CD4-positive, CD25-positive, alpha-beta regulatory T cell (primary cell): ENCODE data around the gene ZNF669. TPM values are rescaled to one million over a fixed set of nuclear protein-coding genes. Genes with fewer than 3 reads are reported as not detected.
"Not testable (repeated sequence)": the region's sequence is repeated elsewhere in the genome, so short reads cannot be mapped to it uniquely, and the experiment has no call there.

Source experiments
- ATAC-seq, 2 donors: fragments of 150-1000 bp; cut with Tn5 transposase; one replicate each; pipeline ENCODE4 v1.10.0; 2021; ENCODE audit warnings: low read depth in 2 of 2, moderate number of reproducible peaks in 2 of 2, moderate library complexity in 1 of 2
- DNase-seq, 3 donors: peaks; one replicate each; pipeline versions ENCODE4 v3.0.0 to v3.0.0-alpha.2; 2012 to 2022; ENCODE audit warnings: mixed read lengths in 1 of 3
- H3K27ac ChIP-seq: one replicate; pipeline ENCODE4 v1.7.0; 2013; ENCODE audit warnings: mild to moderate bottlenecking, low read length; ENCODE audit not compliant: insufficient read depth, poor library complexity, severe bottlenecking
- H3K27me3 ChIP-seq: one replicate; pipeline ENCODE4 v1.7.0; 2013; ENCODE audit warnings: low read length; ENCODE audit not compliant: control insufficient read depth, insufficient read depth
- H3K36me3 ChIP-seq: one replicate; pipeline ENCODE4 v1.7.0; 2013; ENCODE audit warnings: mild to moderate bottlenecking, low read length, moderate library complexity; ENCODE audit not compliant: control insufficient read depth, insufficient read depth
- H3K4me1 ChIP-seq: 2 replicates; pipeline ENCODE4 v1.7.0; 2013; ENCODE audit warnings: mild to moderate bottlenecking, low read length; ENCODE audit not compliant: insufficient read depth, control insufficient read depth, poor library complexity, severe bottlenecking
- H3K4me3 ChIP-seq: one replicate; pipeline ENCODE4 v1.7.0; 2013; ENCODE audit warnings: low read depth, mild to moderate bottlenecking, low read length, moderate library complexity
- H3K9me3 ChIP-seq, 2 experiments: 1 replicate in 1 of 2; 2 replicates in 1 of 2; pipeline ENCODE4 v1.7.0; 2013; ENCODE audit warnings: low read length in 2 of 2, mild to moderate bottlenecking in 1 of 2, moderate library complexity in 1 of 2; ENCODE audit not compliant: control insufficient read depth in 2 of 2
- H3K27ac Mint-ChIP-seq, 3 donors: one replicate each; pipeline ENCODE4 v1.8.0; 2020 to 2022; ENCODE audit warnings: mild to moderate bottlenecking in 3 of 3, mixed read lengths in 3 of 3, moderate library complexity in 2 of 3
- H3K27me3 Mint-ChIP-seq: one replicate; pipeline ENCODE4 v1.8.0; 2022; ENCODE audit warnings: mild to moderate bottlenecking, mixed read lengths
- H3K36me3 Mint-ChIP-seq: one replicate; pipeline ENCODE4 v1.8.0; 2020; ENCODE audit warnings: mixed read lengths
- H3K4me1 Mint-ChIP-seq, 4 donors: one replicate each; pipeline ENCODE4 v1.8.0; 2020 to 2022; ENCODE audit warnings: mixed read lengths in 4 of 4, mild to moderate bottlenecking in 1 of 4
- H3K4me3 Mint-ChIP-seq, 4 donors: one replicate each; pipeline ENCODE4 v1.8.0; 2020 to 2022; ENCODE audit warnings: mild to moderate bottlenecking in 4 of 4, mixed read lengths in 4 of 4, moderate library complexity in 3 of 4
- H3K9me3 Mint-ChIP-seq, 7 donors: one replicate each; pipeline ENCODE4 v1.8.0; 2020 to 2022; ENCODE audit warnings: mixed read lengths in 7 of 7, mild to moderate bottlenecking in 3 of 7, moderate library complexity in 2 of 7
- polyA plus RNA-seq, 4 donors: library from polyadenylated mRNA; unstranded; fragments of 300-500 nt; fragmentation: Illumina TruSeq; gene quantifications; one replicate each; pipeline ENCODE4 v1.2.3, GENCODE V29; 2021
- total RNA-seq: library from RNA; stranded (reverse); gene quantifications from one replicate; pipeline ENCODE4 v1.2.3, GENCODE V29; 2022

The ZNF669 gene
- 15.7 TPM for total RNA-seq
- polyA plus RNA-seq = 10 to 100 TPM; 10.1 to 24.9 (median 14.8) TPM

DNA sequence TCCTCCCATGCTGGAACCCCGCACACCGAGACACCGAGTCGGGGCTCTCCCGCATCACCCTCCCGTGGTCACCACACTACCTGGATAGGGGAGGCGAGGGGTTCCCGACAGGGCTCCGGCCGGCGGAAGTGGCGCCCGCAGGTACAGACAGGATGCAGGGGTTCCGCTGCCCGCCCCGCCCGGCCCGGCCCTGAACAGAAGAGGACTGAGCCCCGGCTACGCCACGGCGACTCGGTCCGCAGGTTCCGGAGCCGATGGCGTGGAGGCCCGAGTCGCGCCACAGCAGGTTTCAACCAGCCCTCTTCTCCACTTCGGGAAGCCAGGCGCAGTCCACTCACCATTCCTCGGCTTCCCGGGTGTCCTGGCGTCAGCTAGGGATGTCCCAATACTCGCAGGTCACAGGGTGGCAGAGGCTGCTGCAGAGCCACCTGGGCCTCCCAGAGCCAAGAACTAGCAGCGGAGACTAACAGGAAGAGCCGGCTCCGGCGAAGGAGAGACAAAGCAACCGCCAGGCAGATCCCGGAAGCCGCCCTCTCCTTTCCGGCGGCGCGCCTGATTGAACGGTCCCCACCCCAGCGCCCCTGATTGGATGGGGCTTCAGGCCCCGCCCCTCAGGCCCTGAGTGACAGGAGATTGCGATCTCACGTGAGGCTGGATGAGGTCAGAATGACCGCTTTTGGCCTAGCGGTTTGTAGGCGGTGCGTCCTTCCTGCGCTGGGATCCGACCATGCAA is at the start of gene ZNF669:
Gene ZNF669, minus strand, starts transcription at position 498 of the 733 bp plus-strand sequence. Its CDS starts 157 bp downstream, at position 341.
- Mint-ChIP-seq H3K4me3 (peak within 1 kb of the TSS; percentile 92 to 98 (median 94)), H3K36me3 (peaks cover 28% of the 10 kb centered on the region), H3K4me1 (peaks cover 4 to 24% (median 9%) of the 10 kb centered on the region in 4 donors), H3K27ac (peak within 1 kb of the TSS; percentile 83 to 86 (median 84)), H3K9me3 (peaks cover 2 to 40% (median 20%) of the 10 kb centered on the region in 7 donors), H3K27me3 (peaks cover 16% of the 10 kb centered on the region)
- H3K9me3 ChIP-seq = peaks cover 31 to 43% of the 10 kb centered on the region in 2 experiments
- ATAC-seq = peak; percentile 99 to 100
- peaks cover 10% of the 10 kb centered on the region for H3K4me1 ChIP-seq
- peak; percentile 81 to 95 (median 87) for DNase-seq
- H3K4me3 ChIP-seq = peak within 1 kb of the TSS; percentile 89
- peak within 1 kb of the TSS; percentile 71 for H3K27ac ChIP-seq
- H3K36me3 ChIP-seq = peaks cover 28% of the 10 kb centered on the region
- H3K27me3 ChIP-seq = peaks cover 5% of the 10 kb centered on the region

DNA sequence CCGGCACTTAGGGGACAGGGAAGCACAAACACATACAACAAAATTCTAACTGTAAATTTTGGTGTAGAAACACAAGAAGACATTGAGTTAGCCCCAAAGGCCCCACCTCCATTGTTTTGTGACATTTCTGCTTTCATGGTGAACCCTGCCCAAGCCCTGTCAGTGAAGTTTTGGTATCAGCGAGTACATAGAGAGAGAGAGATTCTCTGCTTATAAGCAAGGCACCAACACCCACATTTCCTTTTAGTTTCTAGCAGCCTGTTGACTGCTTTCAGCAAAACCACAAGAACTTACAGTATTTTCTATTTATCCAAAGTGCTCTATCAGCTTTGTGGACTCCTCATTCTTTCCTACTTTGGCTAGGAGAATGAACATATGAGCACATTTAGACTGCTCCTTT is 43.6 kb upstream of the ZNF669 start:
- peaks cover 3 to 65% (median 35%) of the 10 kb centered on the region in 7 donors for H3K9me3 Mint-ChIP-seq
- H3K4me3 Mint-ChIP-seq = no peak overlapping the region
- H3K27ac Mint-ChIP-seq = no peak overlapping the region
- H3K4me1 Mint-ChIP-seq = peaks cover 0 to 3% (median 0%) of the 10 kb centered on the region in 4 donors
- H3K36me3 ChIP-seq = peaks cover 5% of the 10 kb centered on the region
- no peaks in the 10 kb centered on the region for H3K27me3 Mint-ChIP-seq
- H3K9me3 ChIP-seq = peaks cover 64 to 87% of the 10 kb centered on the region in 2 experiments
- H3K27ac ChIP-seq = no peak overlapping the region
- DNase-seq (no peak), ATAC-seq (no peak)
- H3K27me3 ChIP-seq = no peaks in the 10 kb centered on the region
- no peaks in the 10 kb centered on the region for H3K4me1 ChIP-seq
- no peak overlapping the region for H3K4me3 ChIP-seq
- peaks cover 41% of the 10 kb centered on the region for H3K36me3 Mint-ChIP-seq

DNA sequence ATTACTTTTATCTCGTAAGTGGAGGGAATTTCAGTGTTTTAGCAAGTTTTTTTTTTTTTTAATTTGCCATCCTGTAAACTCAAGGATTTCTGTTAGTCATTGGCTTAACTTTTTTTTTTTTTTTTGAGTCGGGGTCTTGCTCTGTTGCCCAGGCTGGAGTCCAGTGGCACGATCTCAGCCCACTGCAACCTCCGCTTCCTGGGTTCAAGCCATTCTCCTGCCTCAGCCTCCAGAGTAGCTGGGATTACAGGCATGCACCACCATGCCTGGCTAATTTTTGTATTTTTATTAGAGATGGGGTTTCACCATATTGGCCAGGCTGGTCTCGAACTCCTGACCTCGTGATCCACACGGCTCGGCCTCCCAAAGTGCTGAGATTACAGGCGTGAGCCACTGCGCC is 43.0 kb upstream of the ZNF669 start:
- not testable (repeated sequence) for ATAC-seq, H3K27me3 ChIP-seq, H3K27me3 Mint-ChIP-seq, H3K36me3 ChIP-seq, H3K4me3 ChIP-seq, H3K27ac Mint-ChIP-seq, DNase-seq, H3K4me1 Mint-ChIP-seq, H3K27ac ChIP-seq, H3K4me3 Mint-ChIP-seq, H3K4me1 ChIP-seq
- Mint-ChIP-seq H3K9me3 (peaks cover 3 to 66% (median 35%) of the 10 kb centered on the region in 7 donors), H3K36me3 (peaks cover 40% of the 10 kb centered on the region)
- peaks cover 65 to 86% of the 10 kb centered on the region in 2 experiments for H3K9me3 ChIP-seq

DNA sequence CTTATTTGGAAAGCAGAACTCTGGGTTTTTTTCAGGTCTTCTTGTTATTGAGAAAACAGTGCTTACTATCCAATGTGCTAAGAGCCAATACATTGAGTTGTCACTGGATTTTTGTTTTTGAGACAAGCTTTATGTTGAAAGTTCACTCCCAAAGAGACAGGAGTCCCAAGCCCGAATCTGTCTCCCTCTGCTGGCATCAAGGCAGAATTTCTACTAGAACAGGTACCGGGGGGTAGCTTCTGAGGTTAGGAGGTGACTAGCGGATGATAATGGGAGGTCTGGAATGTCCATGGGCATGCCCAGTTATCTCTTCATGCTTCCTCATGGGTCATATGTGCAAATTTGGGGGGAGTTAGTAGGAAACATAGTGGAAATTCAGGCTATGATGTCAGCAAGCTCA is 42.5 kb upstream of the ZNF669 start:
- Histone ChIP-seq H3K36me3 (peaks cover 5% of the 10 kb centered on the region), H3K9me3 (peaks cover 69 to 88% of the 10 kb centered on the region in 2 experiments), H3K27me3 (no peaks in the 10 kb centered on the region), H3K27ac (no peak overlapping the region), H3K4me1 (no peaks in the 10 kb centered on the region), H3K4me3 (no peak overlapping the region)
- no peak for DNase-seq
- no peak for ATAC-seq
- peaks cover 3 to 68% (median 35%) of the 10 kb centered on the region in 7 donors for H3K9me3 Mint-ChIP-seq
- no peak overlapping the region for H3K4me3 Mint-ChIP-seq
- no peaks in the 10 kb centered on the region for H3K27me3 Mint-ChIP-seq
- H3K27ac Mint-ChIP-seq = no peak overlapping the region
- H3K36me3 Mint-ChIP-seq = peaks cover 39% of the 10 kb centered on the region
- H3K4me1 Mint-ChIP-seq = peaks cover 0 to 3% (median 0%) of the 10 kb centered on the region in 4 donors

DNA sequence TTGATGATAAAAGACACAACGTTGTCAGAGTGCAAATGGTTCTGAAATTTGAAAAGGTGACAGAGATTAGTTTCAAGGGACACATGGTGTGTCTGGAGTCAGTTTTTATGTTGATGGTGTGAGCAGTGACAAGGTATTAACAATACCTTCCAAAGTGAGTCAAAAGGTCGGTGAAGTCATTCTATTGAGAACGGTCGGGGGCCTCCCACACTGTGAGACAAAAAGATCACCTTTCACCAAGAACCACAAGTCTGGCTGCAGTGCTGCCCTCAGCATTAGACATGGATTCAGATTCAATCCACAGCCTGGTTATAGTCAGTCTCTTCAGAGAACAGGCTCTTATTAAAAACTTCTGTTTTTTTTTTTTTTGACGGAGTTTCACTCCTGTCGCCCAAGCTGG is 41.1 kb upstream of the ZNF669 start:
- DNase-seq (no peak), ATAC-seq (no peak)
- Mint-ChIP-seq H3K27ac (no peak overlapping the region), H3K36me3 (peaks cover 46% of the 10 kb centered on the region), H3K4me1 (peaks cover 0 to 3% (median 0%) of the 10 kb centered on the region in 4 donors), H3K9me3 (peaks cover 2 to 72% (median 35%) of the 10 kb centered on the region in 7 donors), H3K4me3 (no peak overlapping the region), H3K27me3 (no peaks in the 10 kb centered on the region)
- no peak overlapping the region for H3K27ac ChIP-seq
- peaks cover 5% of the 10 kb centered on the region for H3K36me3 ChIP-seq
- peaks cover 78 to 93% of the 10 kb centered on the region in 2 experiments for H3K9me3 ChIP-seq
- no peak overlapping the region for H3K4me3 ChIP-seq
- no peaks in the 10 kb centered on the region for H3K4me1 ChIP-seq
- H3K27me3 ChIP-seq = no peaks in the 10 kb centered on the region

DNA sequence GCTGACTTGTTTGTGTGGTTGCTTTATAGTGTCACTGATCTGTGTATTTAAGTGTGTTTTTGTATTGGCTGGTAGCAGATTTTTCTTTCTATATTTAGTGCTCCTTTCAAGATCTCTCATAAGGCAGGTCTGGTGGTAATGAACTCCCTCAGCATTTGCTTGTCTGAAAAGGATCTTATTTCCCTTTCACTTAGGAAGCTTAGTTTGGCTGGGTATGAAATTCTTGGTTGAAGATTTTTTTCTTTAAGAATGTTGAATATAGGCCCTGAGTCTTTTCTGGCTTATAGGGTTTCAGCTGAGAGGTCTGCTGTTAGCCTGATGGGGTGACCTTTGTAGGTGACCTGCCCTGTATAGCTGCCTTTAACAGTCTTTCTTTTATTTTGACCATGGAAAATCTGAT is 35.4 kb upstream of the ZNF669 start:
- H3K27me3 Mint-ChIP-seq, H3K27me3 ChIP-seq, DNase-seq, H3K36me3 ChIP-seq, H3K4me1 ChIP-seq, H3K4me3 Mint-ChIP-seq, H3K4me1 Mint-ChIP-seq, ATAC-seq, H3K27ac Mint-ChIP-seq, H3K27ac ChIP-seq, H3K4me3 ChIP-seq: not testable (repeated sequence)
- Mint-ChIP-seq H3K9me3 (peaks cover 5 to 87% (median 34%) of the 10 kb centered on the region in 7 donors), H3K36me3 (peaks cover 45% of the 10 kb centered on the region)
- H3K9me3 ChIP-seq = peaks cover 75 to 92% of the 10 kb centered on the region in 2 experiments

DNA sequence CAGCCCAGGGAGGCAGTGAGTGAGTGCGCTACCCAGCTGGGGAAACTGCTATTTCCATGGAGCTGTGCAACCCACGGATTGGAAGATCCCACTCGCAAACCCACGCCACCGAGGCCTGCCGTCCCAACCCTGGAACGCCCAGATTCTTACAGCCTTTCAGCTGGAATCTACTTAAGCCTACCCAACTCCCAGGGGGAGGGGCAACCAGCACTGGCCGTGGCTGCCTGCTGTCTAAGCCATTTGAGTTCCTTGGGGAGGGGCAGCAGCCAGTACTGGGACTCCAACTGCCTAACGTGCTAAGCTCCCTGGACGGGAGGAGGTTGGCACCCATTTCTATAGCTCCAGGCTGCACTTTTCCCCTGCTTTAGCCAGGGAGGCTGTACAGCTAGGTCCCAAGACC is 27.1 kb upstream of the ZNF669 start:
- no peaks in the 10 kb centered on the region for H3K27me3 ChIP-seq
- H3K36me3 ChIP-seq = peaks cover 6% of the 10 kb centered on the region
- peaks cover 4% of the 10 kb centered on the region for H3K27me3 Mint-ChIP-seq
- no peak overlapping the region for H3K27ac Mint-ChIP-seq
- H3K4me1 ChIP-seq = peaks cover 5% of the 10 kb centered on the region
- no peak overlapping the region for H3K27ac ChIP-seq
- DNase-seq = no peak
- peaks cover 35% of the 10 kb centered on the region for H3K36me3 Mint-ChIP-seq
- peaks cover 0 to 52% (median 29%) of the 10 kb centered on the region in 7 donors for H3K9me3 Mint-ChIP-seq
- peaks cover 42 to 60% of the 10 kb centered on the region in 2 experiments for H3K9me3 ChIP-seq
- no peak overlapping the region for H3K4me3 ChIP-seq
- no peak overlapping the region for H3K4me3 Mint-ChIP-seq
- peaks cover 7 to 10% (median 8%) of the 10 kb centered on the region in 4 donors for H3K4me1 Mint-ChIP-seq
- ATAC-seq = no peak
